ENCODE results near the gene CRYGN.

The CRYGN gene

GRCh38 chr7:151409667-151410404, 30.1 kb downstream of the CRYGN start, which contains the start of gene WDR86:
TSS of gene WDR86 (minus strand) at chr7:151410038. CDS start at chr7:151409589, 449 bp downstream.
- Histone ChIP-seq H3K27me3 (peaks cover 94% of the 10 kb centered on the region), H3K4me2 (peak within 1 kb of the TSS; percentile 90), H3K27ac (peak within 1 kb of the TSS; percentile 12; the same call in 1 of the 2 replicates), H3K9me3 (no peaks in the 10 kb centered on the region), H3K4me1 (peaks cover 57% of the 10 kb centered on the region), H3K9ac (peak within 1 kb of the TSS; percentile 48), H4K20me1 (peaks cover 25% of the 10 kb centered on the region), H3K4me3 (peak within 1 kb of the TSS; percentile 66), H3K36me3 (no peaks in the 10 kb centered on the region)
- no peak for TF ChIP-seq Cebpa-rat (IDR thresholded peaks at IDR 0.05)

GRCh38 chr7:151408839-151409666, 30.9 kb downstream of the CRYGN start:
- Histone ChIP-seq H3K4me1 (peaks cover 65% of the 10 kb centered on the region), H3K9me3 (no peaks in the 10 kb centered on the region), H3K36me3 (no peaks in the 10 kb centered on the region), H3K27ac (no peak overlapping the region), H3K4me2 (peak overlapping the region; percentile 90), H3K27me3 (peaks cover 87% of the 10 kb centered on the region), H4K20me1 (peaks cover 25% of the 10 kb centered on the region), H3K4me3 (peak overlapping the region; percentile 66), H3K9ac (peak overlapping the region; percentile 48)
- no peak for TF ChIP-seq Cebpa-rat (IDR thresholded peaks at IDR 0.05)

GRCh38 chr7:151408498-151408838, 31.5 kb downstream of the CRYGN start:
- no peak overlapping the region for H3K27ac ChIP-seq
- H3K4me1 ChIP-seq: peaks cover 70% of the 10 kb centered on the region
- H4K20me1 ChIP-seq: peaks cover 25% of the 10 kb centered on the region
- H3K4me3 ChIP-seq: peak overlapping the region; percentile 66
- no peaks in the 10 kb centered on the region for H3K9me3 ChIP-seq
- peaks cover 81% of the 10 kb centered on the region for H3K27me3 ChIP-seq
- H3K9ac ChIP-seq: no peak overlapping the region
- H3K4me2 ChIP-seq: peak overlapping the region; percentile 90
- TF ChIP-seq Cebpa-rat (IDR thresholded peaks at IDR 0.05): no peak
- H3K36me3 ChIP-seq: no peaks in the 10 kb centered on the region

GRCh38 chr7:151406886-151407583, 32.9 kb downstream of the CRYGN start:
- Histone ChIP-seq H3K36me3 (no peaks in the 10 kb centered on the region), H3K9ac (no peak overlapping the region), H3K27me3 (peaks cover 67% of the 10 kb centered on the region), H3K4me2 (no peak overlapping the region), H3K4me1 (peaks cover 84% of the 10 kb centered on the region), H3K4me3 (no peak overlapping the region), H3K27ac (no peak overlapping the region), H3K9me3 (no peaks in the 10 kb centered on the region), H4K20me1 (peaks cover 21% of the 10 kb centered on the region)
- no peak for TF ChIP-seq Cebpa-rat (IDR thresholded peaks at IDR 0.05)

GRCh38 chr7:151406051-151406875, 33.7 kb downstream of the CRYGN start:
- H3K36me3 ChIP-seq: no peaks in the 10 kb centered on the region
- no peak overlapping the region for H3K9ac ChIP-seq
- H3K27ac ChIP-seq: no peak overlapping the region
- no peak overlapping the region for H3K4me3 ChIP-seq
- H3K27me3 ChIP-seq: peaks cover 59% of the 10 kb centered on the region
- TF ChIP-seq Cebpa-rat (IDR thresholded peaks at IDR 0.05): no peak
- peak overlapping the region; percentile 99 for H3K4me2 ChIP-seq
- no peaks in the 10 kb centered on the region for H3K9me3 ChIP-seq
- peaks cover 81% of the 10 kb centered on the region for H3K4me1 ChIP-seq
- H4K20me1 ChIP-seq: peaks cover 16% of the 10 kb centered on the region

- Histone ChIP-seq H3K27me3 (peaks cover 52% of the 10 kb centered on the region), H3K4me1 (peaks cover 81% of the 10 kb centered on the region), H3K36me3 (no peaks in the 10 kb centered on the region), H3K9ac (no peak overlapping the region), H4K20me1 (peaks cover 9% of the 10 kb centered on the region), H3K4me3 (no peak overlapping the region), H3K9me3 (no peaks in the 10 kb centered on the region), H3K27ac (no peak overlapping the region), H3K4me2 (peak overlapping the region; percentile 99)
- TF ChIP-seq Cebpa-rat (IDR thresholded peaks at IDR 0.05): no peak
Measured at GRCh38 chr7:151405588-151405987, 34.4 kb downstream of the CRYGN start.

- H3K27me3 ChIP-seq: peaks cover 47% of the 10 kb centered on the region
- TF ChIP-seq Cebpa-rat (IDR thresholded peaks at IDR 0.05): no peak
- peaks cover 81% of the 10 kb centered on the region for H3K4me1 ChIP-seq
- H3K4me3 ChIP-seq: peak overlapping the region; percentile 50
- H3K36me3 ChIP-seq: no peaks in the 10 kb centered on the region
- H3K4me2 ChIP-seq: peak overlapping the region; percentile 99
- H4K20me1 ChIP-seq: peaks cover 3% of the 10 kb centered on the region
- no peak overlapping the region; the same call in 1 of the 2 replicates for H3K9ac ChIP-seq
- H3K27ac ChIP-seq: peak overlapping the region; percentile 71
- no peaks in the 10 kb centered on the region for H3K9me3 ChIP-seq
Measured at GRCh38 chr7:151405056-151405455, 34.9 kb downstream of the CRYGN start.

GRCh38 chr7:151404216-151405011, 35.5 kb downstream of the CRYGN start:
- H4K20me1 ChIP-seq: no peaks in the 10 kb centered on the region; the same call in 1 of the 2 replicates
- H3K4me3 ChIP-seq: peak overlapping the region; percentile 50
- H3K9ac ChIP-seq: no peak overlapping the region; the same call in 1 of the 2 replicates
- TF ChIP-seq Cebpa-rat (IDR thresholded peaks at IDR 0.05): no peak
- no peaks in the 10 kb centered on the region for H3K9me3 ChIP-seq
- H3K27ac ChIP-seq: peak overlapping the region; percentile 71
- H3K4me2 ChIP-seq: peak overlapping the region; percentile 99
- H3K27me3 ChIP-seq: peaks cover 41% of the 10 kb centered on the region
- peaks cover 81% of the 10 kb centered on the region for H3K4me1 ChIP-seq
- H3K36me3 ChIP-seq: no peaks in the 10 kb centered on the region

Data from BLaER1 (cell line).